ENCODE measurements around the gene AGAP1.

Gene AGAP1

GRCh38 chr2:235950473-235950809, 456.6 kb downstream of the AGAP1 start:
- H3K4me3 ChIP-seq (ENCODE audit: low read depth, low read length): no peak overlapping the region
- H3K9ac ChIP-seq (ENCODE audit: low read length): no peak overlapping the region
- no peaks in the 10 kb centered on the region for H3K27me3 ChIP-seq (ENCODE audit: control insufficient read depth, insufficient read depth, low read length)
- no peaks in the 10 kb centered on the region for H3K9me3 ChIP-seq (ENCODE audit: control insufficient read depth, insufficient read depth, low read depth, low read length)
- H3K27ac ChIP-seq (ENCODE audit: low read depth, low read length): no peak overlapping the region
- H3K36me3 ChIP-seq (ENCODE audit: control insufficient read depth, insufficient read depth, low read length): no peaks in the 10 kb centered on the region
- peaks cover 18% of the 10 kb centered on the region for H3K4me1 ChIP-seq (ENCODE audit: control insufficient read depth, insufficient read depth, low read length)

- no peak overlapping the region for H3K4me3 ChIP-seq (ENCODE audit: low read depth, low read length)
- no peak overlapping the region for H3K9ac ChIP-seq (ENCODE audit: low read length)
These were observed 457.6 kb downstream of the AGAP1 start for GRCh38 chr2:235951493-235951892.

GRCh38 chr2:235951982-235952381, 458.1 kb downstream of the AGAP1 start:
- Histone ChIP-seq H3K4me1 (ENCODE audit: control insufficient read depth, insufficient read depth, low read length) (peaks cover 18% of the 10 kb centered on the region), H3K36me3 (ENCODE audit: control insufficient read depth, insufficient read depth, low read length) (no peaks in the 10 kb centered on the region), H3K4me3 (ENCODE audit: low read depth, low read length) (no peak overlapping the region), H3K27ac (ENCODE audit: low read depth, low read length) (no peak overlapping the region), H3K9ac (ENCODE audit: low read length) (no peak overlapping the region), H3K27me3 (ENCODE audit: control insufficient read depth, insufficient read depth, low read length) (no peaks in the 10 kb centered on the region), H3K9me3 (ENCODE audit: control insufficient read depth, insufficient read depth, low read depth, low read length) (no peaks in the 10 kb centered on the region)

More at GRCh38 chr2:235951493-235951892, 457.6 kb downstream of the AGAP1 start:
- Histone ChIP-seq H3K4me1 (ENCODE audit: control insufficient read depth, insufficient read depth, low read length) (peaks cover 18% of the 10 kb centered on the region), H3K27ac (ENCODE audit: low read depth, low read length) (no peak overlapping the region), H3K9me3 (ENCODE audit: control insufficient read depth, insufficient read depth, low read depth, low read length) (no peaks in the 10 kb centered on the region), H3K27me3 (ENCODE audit: control insufficient read depth, insufficient read depth, low read length) (no peaks in the 10 kb centered on the region), H3K36me3 (ENCODE audit: control insufficient read depth, insufficient read depth, low read length) (no peaks in the 10 kb centered on the region)

GRCh38 chr2:235952714-235953113, 458.9 kb downstream of the AGAP1 start:
- Histone ChIP-seq H3K9ac (ENCODE audit: low read length) (no peak overlapping the region), H3K36me3 (ENCODE audit: control insufficient read depth, insufficient read depth, low read length) (no peaks in the 10 kb centered on the region), H3K27me3 (ENCODE audit: control insufficient read depth, insufficient read depth, low read length) (no peaks in the 10 kb centered on the region), H3K4me3 (ENCODE audit: low read depth, low read length) (no peak overlapping the region), H3K9me3 (ENCODE audit: control insufficient read depth, insufficient read depth, low read depth, low read length) (no peaks in the 10 kb centered on the region), H3K4me1 (ENCODE audit: control insufficient read depth, insufficient read depth, low read length) (peaks cover 18% of the 10 kb centered on the region), H3K27ac (ENCODE audit: low read depth, low read length) (no peak overlapping the region)

DNA sequence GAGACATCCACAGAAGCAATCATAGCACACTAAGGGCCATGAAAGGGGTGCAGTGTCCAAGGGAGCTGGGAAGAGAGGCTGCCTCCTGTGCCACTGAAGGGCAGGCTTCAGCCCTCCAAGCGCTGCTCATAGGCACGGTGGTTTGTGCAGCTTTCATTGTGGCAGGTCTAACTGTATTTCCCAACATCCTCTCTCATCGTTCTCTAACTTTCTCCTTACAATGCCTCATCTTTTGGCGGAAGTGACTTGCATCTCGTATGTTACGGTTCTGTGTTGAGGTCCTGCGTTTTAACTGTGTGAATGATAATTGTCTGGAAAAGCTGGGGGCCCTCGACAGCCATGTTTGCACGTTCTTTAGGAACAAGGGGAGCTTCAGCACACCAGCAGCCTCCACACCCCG, 460.4 kb downstream of the AGAP1 start:
- Histone ChIP-seq H3K27me3 (ENCODE audit: control insufficient read depth, insufficient read depth, low read length) (no peaks in the 10 kb centered on the region), H3K27ac (ENCODE audit: low read depth, low read length) (no peak overlapping the region), H3K4me3 (ENCODE audit: low read depth, low read length) (no peak overlapping the region), H3K9me3 (ENCODE audit: control insufficient read depth, insufficient read depth, low read depth, low read length) (no peaks in the 10 kb centered on the region), H3K36me3 (ENCODE audit: control insufficient read depth, insufficient read depth, low read length) (no peaks in the 10 kb centered on the region), H3K9ac (ENCODE audit: low read length) (no peak overlapping the region), H3K4me1 (ENCODE audit: control insufficient read depth, insufficient read depth, low read length) (peaks cover 18% of the 10 kb centered on the region)

DNA sequence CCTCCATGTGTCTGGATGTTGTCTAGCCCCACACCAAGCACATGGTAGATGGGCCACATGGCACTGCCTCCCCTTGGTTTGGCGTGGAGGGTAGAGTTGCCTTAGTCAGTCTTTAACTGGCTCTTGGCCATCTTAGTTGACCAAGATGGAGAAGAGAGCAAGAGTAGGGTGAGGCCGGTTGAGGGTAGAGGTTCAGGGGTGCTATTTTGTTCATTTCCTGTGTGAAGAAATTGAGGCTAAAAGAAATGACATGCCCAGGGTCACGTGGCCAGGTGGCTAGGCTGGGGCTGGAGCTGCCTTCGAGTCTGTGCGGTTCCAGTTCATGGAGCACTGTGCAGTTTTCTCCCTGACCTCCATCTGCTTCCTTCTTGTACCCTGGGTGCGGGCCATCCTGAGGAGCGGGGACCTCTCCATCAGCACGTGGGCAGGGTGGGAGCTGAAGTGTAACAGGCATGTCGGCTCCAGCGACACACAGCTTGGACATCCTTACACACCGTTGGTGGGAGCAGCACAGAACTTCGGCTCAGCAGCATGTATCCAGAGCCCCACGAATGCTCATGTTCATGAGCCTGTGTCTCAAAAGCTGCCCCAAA, 461.1 kb downstream of the AGAP1 start:
- Histone ChIP-seq H3K4me1 (ENCODE audit: control insufficient read depth, insufficient read depth, low read length) (peaks cover 16% of the 10 kb centered on the region), H3K27ac (ENCODE audit: low read depth, low read length) (no peak overlapping the region), H3K36me3 (ENCODE audit: control insufficient read depth, insufficient read depth, low read length) (no peaks in the 10 kb centered on the region), H3K9me3 (ENCODE audit: control insufficient read depth, insufficient read depth, low read depth, low read length) (no peaks in the 10 kb centered on the region), H3K9ac (ENCODE audit: low read length) (no peak overlapping the region), H3K4me3 (ENCODE audit: low read depth, low read length) (no peak overlapping the region), H3K27me3 (ENCODE audit: control insufficient read depth, insufficient read depth, low read length) (no peaks in the 10 kb centered on the region)

- Histone ChIP-seq H3K4me3 (ENCODE audit: low read depth, low read length) (no peak overlapping the region), H3K9me3 (ENCODE audit: control insufficient read depth, insufficient read depth, low read depth, low read length) (no peaks in the 10 kb centered on the region), H3K9ac (ENCODE audit: low read length) (no peak overlapping the region), H3K27ac (ENCODE audit: low read depth, low read length) (no peak overlapping the region), H3K4me1 (ENCODE audit: control insufficient read depth, insufficient read depth, low read length) (peaks cover 10% of the 10 kb centered on the region), H3K36me3 (ENCODE audit: control insufficient read depth, insufficient read depth, low read length) (no peaks in the 10 kb centered on the region), H3K27me3 (ENCODE audit: control insufficient read depth, insufficient read depth, low read length) (no peaks in the 10 kb centered on the region)
These were observed 461.8 kb downstream of the AGAP1 start for GRCh38 chr2:235955664-235956063.

DNA sequence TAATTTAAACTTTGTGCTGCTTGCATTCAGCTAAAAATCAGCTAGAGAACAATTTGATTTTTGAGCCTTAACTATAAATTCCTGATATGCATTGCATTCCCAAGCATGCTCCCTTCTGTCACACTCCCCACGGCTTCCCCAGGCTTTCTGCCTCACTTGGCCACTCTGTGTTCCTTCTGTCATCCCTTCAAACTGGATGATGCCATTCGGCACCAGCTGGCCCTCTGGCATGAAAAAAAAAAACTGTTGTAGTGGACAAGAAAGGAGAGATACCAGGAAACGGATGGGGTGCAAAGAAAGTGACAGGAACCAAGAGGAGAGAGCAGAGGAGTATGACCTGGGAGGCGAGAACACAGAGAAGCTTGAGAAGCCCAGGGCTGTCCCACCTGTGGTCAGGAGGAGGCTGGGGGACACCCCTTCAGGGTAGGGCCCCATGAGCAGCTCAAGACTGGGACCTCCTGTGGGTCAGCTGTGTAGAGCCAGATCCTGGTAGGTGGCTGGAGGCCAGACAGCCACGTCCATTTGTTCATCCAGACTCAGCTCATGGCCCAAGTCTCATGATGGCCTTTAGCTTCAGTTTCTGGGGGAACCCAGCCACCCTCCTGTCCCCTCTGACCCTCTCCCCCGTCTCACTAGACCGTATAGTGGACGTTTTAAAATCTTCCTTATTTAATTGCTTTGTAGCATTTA, 462.6 kb downstream of the AGAP1 start:
- no peaks in the 10 kb centered on the region for H3K9me3 ChIP-seq (ENCODE audit: control insufficient read depth, insufficient read depth, low read depth, low read length)
- H3K9ac ChIP-seq (ENCODE audit: low read length): no peak overlapping the region
- H3K27ac ChIP-seq (ENCODE audit: low read depth, low read length): no peak overlapping the region
- H3K27me3 ChIP-seq (ENCODE audit: control insufficient read depth, insufficient read depth, low read length): no peaks in the 10 kb centered on the region
- no peak overlapping the region for H3K4me3 ChIP-seq (ENCODE audit: low read depth, low read length)
- peaks cover 7% of the 10 kb centered on the region for H3K4me1 ChIP-seq (ENCODE audit: control insufficient read depth, insufficient read depth, low read length)
- no peaks in the 10 kb centered on the region for H3K36me3 ChIP-seq (ENCODE audit: control insufficient read depth, insufficient read depth, low read length)

GRCh38 chr2:235957251-235957650, 463.4 kb downstream of the AGAP1 start:
- Histone ChIP-seq H3K27ac (ENCODE audit: low read depth, low read length) (no peak overlapping the region), H3K4me1 (ENCODE audit: control insufficient read depth, insufficient read depth, low read length) (no peaks in the 10 kb centered on the region), H3K27me3 (ENCODE audit: control insufficient read depth, insufficient read depth, low read length) (no peaks in the 10 kb centered on the region), H3K9me3 (ENCODE audit: control insufficient read depth, insufficient read depth, low read depth, low read length) (no peaks in the 10 kb centered on the region), H3K9ac (ENCODE audit: low read length) (no peak overlapping the region), H3K4me3 (ENCODE audit: low read depth, low read length) (no peak overlapping the region), H3K36me3 (ENCODE audit: control insufficient read depth, insufficient read depth, low read length) (no peaks in the 10 kb centered on the region)

- Histone ChIP-seq H3K36me3 (ENCODE audit: control insufficient read depth, insufficient read depth, low read length) (no peaks in the 10 kb centered on the region), H3K27ac (ENCODE audit: low read depth, low read length) (no peak overlapping the region), H3K27me3 (ENCODE audit: control insufficient read depth, insufficient read depth, low read length) (no peaks in the 10 kb centered on the region), H3K4me1 (ENCODE audit: control insufficient read depth, insufficient read depth, low read length) (no peaks in the 10 kb centered on the region), H3K4me3 (ENCODE audit: low read depth, low read length) (no peak overlapping the region), H3K9me3 (ENCODE audit: control insufficient read depth, insufficient read depth, low read depth, low read length) (no peaks in the 10 kb centered on the region), H3K9ac (ENCODE audit: low read length) (no peak overlapping the region)
These were observed 464.5 kb downstream of the AGAP1 start for GRCh38 chr2:235958221-235958930.

GRCh38 chr2:235958931-235959410, 465.1 kb downstream of the AGAP1 start:
- no peaks in the 10 kb centered on the region for H3K27me3 ChIP-seq (ENCODE audit: control insufficient read depth, insufficient read depth, low read length)
- H3K36me3 ChIP-seq (ENCODE audit: control insufficient read depth, insufficient read depth, low read length): no peaks in the 10 kb centered on the region
- no peak overlapping the region for H3K4me3 ChIP-seq (ENCODE audit: low read depth, low read length)
- H3K9me3 ChIP-seq (ENCODE audit: control insufficient read depth, insufficient read depth, low read depth, low read length): no peaks in the 10 kb centered on the region
- H3K4me1 ChIP-seq (ENCODE audit: control insufficient read depth, insufficient read depth, low read length): no peaks in the 10 kb centered on the region
- H3K9ac ChIP-seq (ENCODE audit: low read length): no peak overlapping the region
- H3K27ac ChIP-seq (ENCODE audit: low read depth, low read length): no peak overlapping the region

Data from HUES6 (cell line).